Activated CD4-positive, alpha-beta memory T cell treated with anti-CD3 and anti-CD28 coated beads for 36 hours (primary cell): Measurements from ENCODE around the gene IL17REL. TPM values are rescaled to one million over a fixed set of nuclear protein-coding genes. Genes with fewer than 3 reads are reported as not detected.

ENCODE experiments used
- CTCF ChIA-PET: fragments of 350-600 bp; sonication (Branson Sonifier 250); formaldehyde crosslinking; loops from one replicate; lab custom pipeline; 2021; ENCODE audit warnings: antibody characterized with exemption, inconsistent platforms; lab: Charles Lee
- POLR2A ChIA-PET: fragments of 350-600 bp; sonication (Branson Sonifier 250); formaldehyde crosslinking; loops from one replicate; lab custom pipeline; 2021; ENCODE audit warnings: antibody characterized with exemption; lab: Charles Lee
- DNase-seq: peaks from one replicate; pipeline ENCODE4 v3.0.0-alpha.2; 2020
- H3K27ac Mint-ChIP-seq: one replicate; pipeline ENCODE4 v1.8.0; 2021; ENCODE audit warnings: mixed read lengths
- H3K27me3 Mint-ChIP-seq: one replicate; pipeline ENCODE4 v1.8.0; 2021; ENCODE audit warnings: mixed read lengths
- H3K36me3 Mint-ChIP-seq: one replicate; pipeline ENCODE4 v1.8.0; 2021; ENCODE audit warnings: mixed read lengths
- H3K4me1 Mint-ChIP-seq: one replicate; pipeline ENCODE4 v1.8.0; 2021; ENCODE audit warnings: low read depth, mixed read lengths
- H3K4me3 Mint-ChIP-seq: one replicate; pipeline ENCODE4 v1.8.0; 2021; ENCODE audit warnings: mild to moderate bottlenecking, mixed read lengths
- H3K9me3 Mint-ChIP-seq: one replicate; pipeline ENCODE4 v1.8.0; 2021; ENCODE audit warnings: mixed read lengths
- intact Hi-C: fragments of 100-400 bp; cut with micrococcal nuclease; formaldehyde crosslinking; loops from one replicate; pipeline ENCODE4 v1.15.1; 2023
- total RNA-seq, 2 experiments: library from RNA; stranded (reverse); gene quantifications; one replicate each; pipeline ENCODE4 v1.2.3, GENCODE V29; 2021

Gene IL17REL
- total RNA-seq, 2 experiments from 2014 or later: 0.73 to 1.1 TPM

DNA sequence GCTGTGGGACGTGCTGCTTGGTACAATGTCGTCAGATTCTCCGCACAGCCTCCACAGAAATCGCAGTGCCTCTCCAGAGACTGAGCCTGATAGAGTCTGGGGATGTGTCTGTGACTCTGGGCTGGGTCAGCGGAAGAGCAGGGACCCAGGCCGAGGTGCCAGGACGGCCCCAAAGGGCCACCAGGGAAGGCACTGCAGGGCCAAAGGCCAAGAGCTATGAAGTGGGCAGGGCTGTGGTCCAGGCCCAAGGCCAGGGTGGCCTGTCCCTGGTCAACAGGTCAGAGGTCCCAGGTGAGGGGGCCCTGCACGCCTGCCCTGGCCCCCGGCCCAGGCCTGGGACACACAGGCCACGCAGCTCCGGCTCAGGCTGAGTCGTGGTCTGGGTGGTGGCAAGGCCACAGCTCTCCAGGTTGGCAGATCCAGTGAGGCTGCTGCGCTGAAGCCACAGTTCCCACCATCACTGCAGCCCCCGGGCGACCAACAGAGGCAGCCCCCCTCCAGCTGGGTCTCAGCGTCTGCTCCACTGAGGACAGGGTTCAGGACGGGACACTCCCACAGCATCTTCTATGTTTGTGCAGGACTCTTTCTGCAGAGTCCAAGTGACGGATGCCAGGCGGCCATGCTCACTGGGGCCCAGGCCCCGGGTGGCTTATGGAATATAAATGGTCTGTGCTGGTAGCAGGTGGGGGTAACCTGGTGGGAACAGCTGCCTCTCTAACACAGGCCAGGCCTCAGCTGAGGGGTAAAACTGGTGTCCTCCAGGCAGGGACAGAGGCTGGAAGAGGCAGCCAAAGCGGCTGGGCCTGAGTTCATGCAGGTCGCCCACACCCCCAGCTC lies 56.8 kb downstream of the IL17REL start:
- Mint-ChIP-seq H3K4me1 (peaks cover 8% of the 10 kb centered on the region), H3K27ac (no peak overlapping the region), H3K36me3 (peaks cover 2% of the 10 kb centered on the region), H3K9me3 (no peaks in the 10 kb centered on the region), H3K27me3 (no peaks in the 10 kb centered on the region), H3K4me3 (no peak overlapping the region)
- DNase-seq: no peak
- ChIA-PET POLR2A (interaction anchor here (1.5 kb wide), 1 partner anchor 20 kb away, joined by 4 read pairs; no protein-coding TSS in a partner anchor), CTCF (no interaction called here)
- intact Hi-C loops: no loop called here

- Mint-ChIP-seq H3K4me3 (no peak overlapping the region), H3K4me1 (peaks cover 8% of the 10 kb centered on the region), H3K36me3 (peaks cover 2% of the 10 kb centered on the region), H3K27ac (peak overlapping the region; percentile 38), H3K27me3 (no peaks in the 10 kb centered on the region), H3K9me3 (no peaks in the 10 kb centered on the region)
- POLR2A ChIA-PET: interaction anchor here (1.5 kb wide), 1 partner anchor 19 kb away, joined by 4 read pairs; no protein-coding TSS in a partner anchor
- no peak for DNase-seq
- CTCF ChIA-PET: no interaction called here
- intact Hi-C loops: no loop called here
These were observed 57.5 kb downstream of the IL17REL start for GRCh38 chr22:49954991-49955580.

DNA sequence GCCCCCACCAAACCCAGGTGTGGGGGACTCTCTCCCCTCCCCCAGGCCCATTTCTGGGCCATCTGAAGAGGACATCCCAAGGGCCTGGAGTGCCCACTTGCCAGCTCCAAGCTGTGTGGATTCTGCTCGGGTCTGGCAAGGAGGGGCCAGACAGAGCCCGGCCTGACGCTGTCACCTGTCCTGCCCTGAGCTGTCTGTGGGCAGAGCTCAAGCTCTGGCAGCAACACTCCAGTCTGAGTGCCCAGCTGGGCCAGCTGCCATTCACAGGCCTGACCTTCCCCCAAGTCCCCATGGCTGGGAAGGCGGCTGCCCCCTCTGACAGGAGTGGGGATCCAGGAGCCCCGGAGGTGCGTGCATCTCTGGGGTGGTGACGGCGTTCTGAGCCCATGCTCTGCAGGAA lies 58.2 kb downstream of the IL17REL start:
- H3K4me1 Mint-ChIP-seq: peaks cover 6% of the 10 kb centered on the region
- H3K27me3 Mint-ChIP-seq: no peaks in the 10 kb centered on the region
- no peaks in the 10 kb centered on the region for H3K36me3 Mint-ChIP-seq
- POLR2A ChIA-PET: no interaction called here
- intact Hi-C loops: no loop called here
- H3K9me3 Mint-ChIP-seq: no peaks in the 10 kb centered on the region
- no peak for DNase-seq
- CTCF ChIA-PET: no interaction called here
- H3K4me3 Mint-ChIP-seq: no peak overlapping the region
- no peak overlapping the region for H3K27ac Mint-ChIP-seq

GRCh38 chr22:49953680-49954344 lies 58.8 kb downstream of the IL17REL start:
- Mint-ChIP-seq H3K27me3 (no peaks in the 10 kb centered on the region), H3K36me3 (no peaks in the 10 kb centered on the region), H3K4me1 (peaks cover 1% of the 10 kb centered on the region), H3K9me3 (no peaks in the 10 kb centered on the region), H3K4me3 (no peak overlapping the region), H3K27ac (no peak overlapping the region)
- CTCF ChIA-PET: no interaction called here
- POLR2A ChIA-PET: no interaction called here
- intact Hi-C loops: no loop called here
- no peak for DNase-seq

GRCh38 chr22:49953027-49953679 lies 59.4 kb downstream of the IL17REL start:
- CTCF ChIA-PET: no interaction called here
- no peaks in the 10 kb centered on the region for H3K27me3 Mint-ChIP-seq
- no peak overlapping the region for H3K27ac Mint-ChIP-seq

DNA sequence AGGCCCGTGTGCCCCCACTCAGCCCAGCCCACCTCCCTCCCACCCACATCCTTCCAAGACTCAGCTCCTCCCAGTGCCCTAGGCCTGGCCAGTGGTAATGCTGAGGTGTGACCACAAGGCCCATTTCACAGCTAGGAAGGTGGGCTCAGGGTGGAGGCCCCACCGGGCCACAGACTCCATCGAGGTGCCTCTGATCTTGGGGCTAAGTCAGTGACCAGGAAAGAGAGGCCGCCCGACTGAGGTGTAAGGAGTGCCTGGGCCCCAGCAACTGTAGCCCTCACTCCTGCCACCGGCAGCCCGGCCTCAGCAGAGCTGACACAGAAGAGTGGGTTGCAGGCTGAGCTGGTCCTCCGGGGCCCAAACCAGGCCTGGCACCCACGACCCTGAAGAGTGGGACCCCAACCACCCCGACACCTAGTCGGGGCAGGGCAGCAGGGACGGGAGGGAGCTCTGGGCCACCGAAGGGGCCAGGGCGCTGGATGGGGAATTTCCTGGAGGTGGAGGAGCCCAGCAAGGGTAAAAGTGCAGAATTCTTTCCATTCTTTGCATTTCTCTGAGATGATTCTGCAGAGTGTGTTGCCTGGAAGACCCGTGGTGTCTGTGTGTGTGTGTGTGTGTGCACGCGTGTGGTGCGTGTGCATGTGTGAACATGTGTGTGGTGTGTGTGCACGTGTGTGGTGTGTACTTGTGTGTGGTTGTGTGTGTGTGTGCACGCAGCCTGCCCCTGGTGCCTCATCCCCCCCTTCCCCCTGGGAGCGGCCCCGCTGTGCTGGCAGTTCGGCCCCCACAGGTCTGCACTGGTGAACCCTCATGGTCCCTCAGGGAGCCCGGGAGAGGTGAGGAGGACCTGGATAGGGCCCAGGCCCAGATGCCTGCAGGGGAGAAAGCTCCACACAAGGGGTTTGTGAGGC lies 60.3 kb downstream of the IL17REL start:
- ChIA-PET CTCF (no interaction called here), POLR2A (no interaction called here)
- no peak overlapping the region for H3K4me3 Mint-ChIP-seq
- no peak for DNase-seq
- H3K27ac Mint-ChIP-seq: no peak overlapping the region
- intact Hi-C loops: no loop called here
- no peaks in the 10 kb centered on the region for H3K36me3 Mint-ChIP-seq
- no peaks in the 10 kb centered on the region for H3K27me3 Mint-ChIP-seq
- no peaks in the 10 kb centered on the region for H3K4me1 Mint-ChIP-seq
- no peaks in the 10 kb centered on the region for H3K9me3 Mint-ChIP-seq

More at GRCh38 chr22:49953027-49953679, 59.4 kb downstream of the IL17REL start:
- H3K4me3 Mint-ChIP-seq: no peak overlapping the region
- no peaks in the 10 kb centered on the region for H3K36me3 Mint-ChIP-seq
- no peak for DNase-seq
- no peaks in the 10 kb centered on the region for H3K4me1 Mint-ChIP-seq
- intact Hi-C loops: no loop called here
- POLR2A ChIA-PET: no interaction called here
- no peaks in the 10 kb centered on the region for H3K9me3 Mint-ChIP-seq

GRCh38 chr22:49951678-49951985 lies 60.9 kb downstream of the IL17REL start:
- Mint-ChIP-seq H3K4me3 (no peak overlapping the region), H3K9me3 (no peaks in the 10 kb centered on the region), H3K27ac (no peak overlapping the region), H3K36me3 (no peaks in the 10 kb centered on the region), H3K27me3 (no peaks in the 10 kb centered on the region), H3K4me1 (peaks cover 1% of the 10 kb centered on the region)
- intact Hi-C loops: no loop called here
- ChIA-PET CTCF (no interaction called here), POLR2A (no interaction called here)
- no peak for DNase-seq

DNA sequence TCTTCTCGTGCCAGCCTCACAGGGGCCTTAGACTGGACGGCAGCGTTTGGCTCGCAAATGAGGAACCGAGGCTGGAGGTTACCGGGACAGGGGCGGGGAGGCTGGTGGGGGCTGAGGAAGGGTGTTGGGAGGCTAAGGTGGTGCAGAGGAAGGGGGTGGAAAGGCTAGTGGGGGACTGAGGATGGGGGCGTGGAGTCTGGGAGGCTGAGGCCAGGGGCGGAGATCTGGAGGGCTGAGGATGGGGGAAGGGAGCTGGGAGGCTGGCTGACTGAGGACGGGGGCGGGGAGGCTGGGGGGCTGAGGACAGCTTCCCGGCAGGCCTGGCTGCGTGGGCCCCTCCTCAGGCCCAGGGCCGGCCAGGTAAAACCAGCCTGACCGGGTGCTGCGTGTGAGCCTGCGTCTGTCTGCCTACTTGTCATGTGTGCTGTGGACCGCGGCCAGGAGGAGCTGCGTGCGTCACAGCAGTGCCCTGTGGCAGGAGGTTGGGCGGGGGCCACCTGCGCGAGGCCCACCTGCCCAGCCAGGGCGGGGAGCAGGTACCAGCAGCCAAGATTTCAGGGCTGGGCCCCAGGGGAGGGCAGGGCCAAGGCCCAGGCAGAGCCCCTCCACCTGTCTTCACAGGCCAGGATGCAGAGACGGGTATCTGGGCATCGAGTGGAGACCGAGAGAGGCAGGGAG lies 61.4 kb downstream of the IL17REL start:
- Mint-ChIP-seq H3K27ac (no peak overlapping the region), H3K9me3 (no peaks in the 10 kb centered on the region), H3K4me1 (peaks cover 5% of the 10 kb centered on the region), H3K27me3 (no peaks in the 10 kb centered on the region), H3K36me3 (no peaks in the 10 kb centered on the region), H3K4me3 (no peak overlapping the region)
- intact Hi-C loops: no loop called here
- POLR2A ChIA-PET: no interaction called here
- CTCF ChIA-PET: no interaction called here
- no peak for DNase-seq

- DNase-seq: no peak
- Mint-ChIP-seq H3K4me3 (no peak overlapping the region), H3K36me3 (no peaks in the 10 kb centered on the region), H3K4me1 (peaks cover 9% of the 10 kb centered on the region), H3K27me3 (no peaks in the 10 kb centered on the region), H3K9me3 (no peaks in the 10 kb centered on the region), H3K27ac (no peak overlapping the region)
- ChIA-PET POLR2A (no interaction called here), CTCF (no interaction called here)
- intact Hi-C loops: no loop called here
These were observed 62.1 kb downstream of the IL17REL start for GRCh38 chr22:49950396-49950994.

DNA sequence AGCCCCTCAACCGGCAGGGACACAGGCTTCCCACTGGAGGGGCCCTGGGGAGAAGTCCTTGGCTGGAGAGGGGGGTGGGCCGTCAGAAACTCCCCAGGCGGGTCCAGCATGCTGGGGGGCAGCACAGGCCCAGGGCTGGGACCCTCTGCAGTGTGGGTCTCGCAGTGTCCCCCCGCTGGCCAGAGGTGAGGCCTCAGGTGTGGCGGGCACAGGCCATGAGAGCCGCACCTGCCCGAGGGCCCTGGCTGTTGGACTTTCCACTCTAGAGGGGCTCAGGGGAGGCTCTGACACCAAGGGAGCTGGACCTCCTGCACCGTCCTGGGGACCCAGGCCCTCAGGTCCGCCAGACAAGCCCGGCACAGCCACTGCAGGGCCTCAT lies 62.7 kb downstream of the IL17REL start:
- POLR2A ChIA-PET: no interaction called here

More for the DNA sequence above, 62.7 kb downstream of the IL17REL start:
- H3K4me1 Mint-ChIP-seq: peaks cover 9% of the 10 kb centered on the region
- H3K27ac Mint-ChIP-seq: no peak overlapping the region
- DNase-seq: no peak
- H3K4me3 Mint-ChIP-seq: no peak overlapping the region
- no peaks in the 10 kb centered on the region for H3K9me3 Mint-ChIP-seq
- intact Hi-C loops: no loop called here
- H3K27me3 Mint-ChIP-seq: no peaks in the 10 kb centered on the region
- CTCF ChIA-PET: no interaction called here
- H3K36me3 Mint-ChIP-seq: no peaks in the 10 kb centered on the region
